H1 (cell line): ENCODE results near the gene SHROOM3. TPM values are rescaled to one million over a fixed set of nuclear protein-coding genes. Genes with fewer than 3 reads are reported as not detected.
A peak's percentile ranks its signal among the peaks of the same experiment; 100 is the strongest.

Experiments
- CTCF ChIA-PET: fragments of 300-600 bp; sonication (Branson Sonifier 250); formaldehyde crosslinking; loops from one replicate; lab custom pipeline; 2021; ENCODE audit not compliant: partially characterized antibody; lab: Charles Lee
- POLR2A ChIA-PET: fragments of 300-600 bp; sonication (Branson Sonifier 250); formaldehyde crosslinking; loops from one replicate; lab custom pipeline; 2021; ENCODE audit warnings: inconsistent platforms; ENCODE audit not compliant: partially characterized antibody; lab: Charles Lee
- DNase-seq, 2 experiments: peaks; one replicate each; pipeline versions ENCODE4 v3.0.0 to v3.0.0-alpha.2; 2010 to 2022; ENCODE audit warnings: low spot score in 2 of 2, low read depth in 1 of 2, mixed read lengths in 1 of 2
- FAIRE-seq: peaks from 2 replicates; lab custom pipeline; 2011; peaks lifted over from hg19 to GRCh38; lab: Jason Lieb, UNC
- H2AFZ ChIP-seq: 2 replicates; pipeline ENCODE4 v1.8.1; 2012; ENCODE audit warnings: low read length, inconsistent platforms
- H2AK5ac ChIP-seq: 2 replicates; pipeline ENCODE4 v1.6.1; 2013; ENCODE audit warnings: low read depth, low read length
- H2BK120ac ChIP-seq: replicated peaks from 2 replicates; pipeline ENCODE3; 2013; ENCODE audit warnings: low read depth, low read length, inconsistent platforms
- H2BK12ac ChIP-seq: 2 replicates; pipeline ENCODE4 v1.6.1; 2013; ENCODE audit warnings: low read depth, low read length
- H2BK15ac ChIP-seq: 2 replicates; pipeline ENCODE4 v1.6.1; 2013; ENCODE audit warnings: low read length
- H2BK20ac ChIP-seq: 2 replicates; pipeline ENCODE4 v1.6.1; 2013; ENCODE audit warnings: low read length
- H2BK5ac ChIP-seq: 2 replicates; pipeline ENCODE4 v1.6.1; 2013; ENCODE audit warnings: low read depth, low read length
- H3K14ac ChIP-seq: 2 replicates; pipeline ENCODE4 v1.6.1; 2013; ENCODE audit warnings: inconsistent platforms; ENCODE audit not compliant: insufficient read length
- H3K18ac ChIP-seq: 2 replicates; pipeline ENCODE4 v1.6.1; 2013; ENCODE audit warnings: low read length; ENCODE audit errors: extremely low read depth
- H3K23ac ChIP-seq: 2 replicates; pipeline ENCODE4 v1.6.1; 2013; ENCODE audit warnings: inconsistent platforms; ENCODE audit not compliant: insufficient read length
- H3K23me2 ChIP-seq: 2 replicates; pipeline ENCODE4 v1.6.1; 2013; ENCODE audit warnings: low read depth, low read length
- H3K27ac ChIP-seq: 2 replicates; pipeline ENCODE4 v1.6.1; 2011; ENCODE audit warnings: low read depth, low read length, inconsistent platforms
- H3K27me3 ChIP-seq, 4 experiments: replicated peaks in 1 of 4; 1 replicate in 1 of 4; 2 replicates in 3 of 4; pipeline versions ENCODE4 v1.6.1 to v1.8.1; 2011 to 2013; ENCODE audit warnings: low read length in 3 of 4, mild to moderate bottlenecking in 3 of 4, inconsistent platforms in 2 of 4, mixed read lengths in 2 of 4, moderate library complexity in 1 of 4; ENCODE audit not compliant: control insufficient read depth in 3 of 4, insufficient read depth in 3 of 4; ENCODE audit errors: extremely low read depth in 1 of 4
- H3K36me3 ChIP-seq, 4 experiments: 2 replicates each; pipeline versions ENCODE4 v1.6.1 to v1.8.1; 2011 to 2013; ENCODE audit warnings: mild to moderate bottlenecking in 4 of 4, low read length in 3 of 4, moderate library complexity in 2 of 4, control low read depth in 1 of 4, inconsistent platforms in 1 of 4; ENCODE audit not compliant: insufficient read depth in 4 of 4, control insufficient read depth in 2 of 4
- H3K4ac ChIP-seq: replicated peaks from 2 replicates; pipeline ENCODE3; 2013; ENCODE audit warnings: low read length, low read depth, mixed read lengths, inconsistent platforms; ENCODE audit not compliant: insufficient read length
- H3K4me1 ChIP-seq, 4 experiments: replicated peaks in 1 of 4; 1 replicate in 1 of 4; 2 replicates in 3 of 4; pipeline versions ENCODE4 v1.6.1 to v1.8.1; 2011 to 2013; ENCODE audit warnings: low read length in 3 of 4, inconsistent platforms in 2 of 4, mixed read lengths in 1 of 4; ENCODE audit not compliant: insufficient read depth in 4 of 4, control insufficient read depth in 3 of 4
- H3K4me2 ChIP-seq, 2 experiments: 2 replicates each; pipeline versions ENCODE4 v1.6.1 to v1.8.1; 2011 to 2013; ENCODE audit warnings: low read depth in 2 of 2, low read length in 2 of 2, control low read depth in 1 of 2, inconsistent platforms in 1 of 2, mild to moderate bottlenecking in 1 of 2; ENCODE audit not compliant: insufficient read depth in 1 of 2
- H3K4me3 ChIP-seq, 4 experiments: fragments of 200-600, 300-600 bp in 1 of 4; sonication (generic), shearing (Covaris generic), sonication (Bioruptor Twin) in 1 of 4; 2 replicates each; pipeline versions ENCODE4 v1.5.1 to v1.8.1; 2011 to 2016; ENCODE audit warnings: low read length in 4 of 4, low read depth in 3 of 4, control low read depth in 2 of 4, inconsistent platforms in 2 of 4, mild to moderate bottlenecking in 2 of 4, mixed read lengths in 1 of 4, moderate library complexity in 1 of 4; ENCODE audit not compliant: insufficient read depth in 2 of 4; ENCODE audit errors: extremely low read depth in 1 of 4
- H3K56ac ChIP-seq: replicated peaks from 2 replicates; pipeline ENCODE3; 2013; ENCODE audit warnings: low read depth, mild to moderate bottlenecking, mixed read lengths, low read length, inconsistent platforms; ENCODE audit not compliant: insufficient read length
- H3K79me1 ChIP-seq: 2 replicates; pipeline ENCODE4 v1.6.1; 2013; ENCODE audit warnings: low read depth, low read length, control low read depth
- H3K79me2 ChIP-seq, 2 experiments: 2 replicates each; pipeline versions ENCODE4 v1.6.1 to v1.8.1; 2012 to 2013; ENCODE audit warnings: low read length in 2 of 2, mild to moderate bottlenecking in 2 of 2, inconsistent platforms in 1 of 2; ENCODE audit not compliant: insufficient read depth in 2 of 2, control insufficient read depth in 1 of 2
- H3K9ac ChIP-seq, 4 experiments: replicated peaks in 1 of 4; 1 replicate in 1 of 4; 2 replicates in 3 of 4; pipeline versions ENCODE4 v1.6.1 to v1.8.1; 2011 to 2013; ENCODE audit warnings: low read depth in 3 of 4, low read length in 3 of 4, control low read depth in 2 of 4, mild to moderate bottlenecking in 2 of 4, moderate library complexity in 2 of 4, inconsistent platforms in 1 of 4; ENCODE audit errors: extremely low read depth in 1 of 4
- H3K9me3 ChIP-seq, 2 experiments: 2 replicates each; pipeline versions ENCODE4 v1.6.1 to v1.8.1; 2012 to 2013; ENCODE audit warnings: mild to moderate bottlenecking in 2 of 2, moderate library complexity in 2 of 2, control low read depth in 1 of 2, inconsistent platforms in 1 of 2, low read depth in 1 of 2, low read length in 1 of 2, mixed read lengths in 1 of 2; ENCODE audit not compliant: insufficient read depth in 2 of 2
- H4K20me1 ChIP-seq, 2 experiments: replicated peaks in 1 of 2; 2 replicates each; pipeline versions ENCODE3 to v1.8.1; 2011 to 2013; ENCODE audit warnings: inconsistent platforms in 2 of 2, low read length in 2 of 2, mild to moderate bottlenecking in 1 of 2; ENCODE audit not compliant: insufficient read depth in 2 of 2, control insufficient read depth in 1 of 2
- H4K5ac ChIP-seq: 2 replicates; pipeline ENCODE4 v1.6.1; 2013; ENCODE audit warnings: low read length, low read depth, mixed read lengths, inconsistent platforms; ENCODE audit not compliant: insufficient read length
- H4K8ac ChIP-seq: 2 replicates; pipeline ENCODE4 v1.8.0; 2013; ENCODE audit warnings: mild to moderate bottlenecking, moderate library complexity, low read length, inconsistent platforms; ENCODE audit not compliant: insufficient read depth; ENCODE audit errors: extremely low read depth
- H4K91ac ChIP-seq: replicated peaks from 2 replicates; pipeline ENCODE3; 2013; ENCODE audit warnings: low read length, mixed read lengths, inconsistent platforms; ENCODE audit not compliant: insufficient read length
- SP1 ChIP-seq: IDR thresholded peaks from 2 replicates; pipeline ENCODE4 v1.6.1; 2011; ENCODE audit warnings: low read depth, low read length
- SRF ChIP-seq: IDR thresholded peaks from 2 replicates; pipeline ENCODE4 v1.6.1; 2011; ENCODE audit warnings: mild to moderate bottlenecking, low read depth, low read length, moderate library complexity
- WGBS, 2 experiments: shearing (Covaris generic) in 1 of 2; methylation state at CpG; one replicate each; pipeline versions ENCODE4 v1.1.6 to v1.1.7; 2013 to 2015; ENCODE audit warnings: low lambda C conversion rate in 2 of 2, mixed read lengths in 2 of 2, inconsistent platforms in 1 of 2, low coverage in 1 of 2, missing lambda C conversion rate in 1 of 2; ENCODE audit not compliant: insufficient replicate concordance in 2 of 2, insufficient coverage in 1 of 2, insufficient read length in 1 of 2; ENCODE audit errors: extremely low coverage in 1 of 2, missing lambda C conversion rate in 1 of 2; 5-methylcytosine and 5-hydroxymethylcytosine counted together
- polyA plus RNA-seq, 7 experiments: library from polyadenylated mRNA; depleted of rRNA in 3 of 7; stranded (reverse) in 5 of 7; unstranded in 2 of 7; fragments of >200 nt in 5 of 7; fragments of 200-250 nt in 2 of 7; gene quantifications; 1 replicate in 5 of 7; 2 replicates in 1 of 7; 4 replicates in 1 of 7; pipeline versions ENCODE4 v1.2.1 to v1.2.3, GENCODE V29; 2011 to 2013; ENCODE audit warnings: missing spikeins in 2 of 7, mixed read lengths in 2 of 7
- total RNA-seq: library from RNA; stranded (reverse); fragmentation: NEBNext Ultra II Directional; extraction: Animal tissue kit (Norgen Biotek cat#: 25700); gene quantifications from 2 replicates; pipeline ENCODE4 v1.2.1, GENCODE V29; 2021

Gene SHROOM3
- total and polyA plus RNA-seq, 2 of the 8 experiments (the other 6 are each of a cell fraction or from before 2014, with no cell fraction given): 15.8 to 34.0 TPM

GRCh38 chr4:76799140-76799539, 364.1 kb downstream of the SHROOM3 start:
- H2AFZ ChIP-seq: no peak overlapping the region

More at GRCh38 chr4:76799140-76799539, 364.1 kb downstream of the SHROOM3 start:
- no peak for FAIRE-seq
- Histone ChIP-seq H2BK5ac (no peak overlapping the region), H2BK20ac (no peak overlapping the region), H4K91ac (no peak overlapping the region), H3K9me3 (no peaks in the 10 kb centered on the region), H2AK5ac (no peak overlapping the region), H4K20me1 (no peaks in the 10 kb centered on the region), H3K56ac (no peak overlapping the region), H3K18ac (no peak overlapping the region), H3K14ac (no peak overlapping the region), H3K4me1 (peaks cover 7 to 21% (median 14%) of the 10 kb centered on the region in 4 experiments), H3K23ac (no peak overlapping the region), H3K27me3 (peaks cover 0 to 7% (median 2%) of the 10 kb centered on the region in 4 experiments; a peak in 4 of 7 replicates), H4K5ac (no peak overlapping the region), H4K8ac (no peak overlapping the region), H3K36me3 (no peaks in the 10 kb centered on the region), H2BK15ac (no peak overlapping the region), H3K9ac (no peak overlapping the region), H3K4me2 (no peak overlapping the region), H3K27ac (no peak overlapping the region), H3K79me1 (no peaks in the 10 kb centered on the region), H2BK120ac (no peak overlapping the region), H3K79me2 (no peaks in the 10 kb centered on the region), H3K23me2 (peaks cover 6% of the 10 kb centered on the region), H3K4ac (no peak overlapping the region), H2BK12ac (no peak overlapping the region; the same call in 1 of the 2 replicates), H3K4me3 (no peak overlapping the region)
- POLR2A ChIA-PET: interaction anchor here (0.7 to 1.4 kb wide), 2 partner anchors 13 to 410 kb away, joined by 3 to 6 read pairs; no protein-coding TSS in a partner anchor
- CTCF ChIA-PET: interaction anchor here (0.9 to 1.8 kb wide), 6 partner anchors 10 to 247 kb away, joined by 3 to 7 read pairs (median 4); no protein-coding TSS in a partner anchor
- TF ChIP-seq SRF (peak; percentile 72), SP1 (no peak)
- 70% methylated on average over 7 of the region's 7 CpGs; no CpG with 5 or more reads in 1 of the 2 experiments for WGBS, 2 experiments
- DNase-seq: no peak
